IPS-18c (cell line): Measurements from ENCODE around the gene MED22.
"Not testable (repeated sequence)": the region's sequence is repeated elsewhere in the genome, so short reads cannot be mapped to it uniquely, and the experiment has no call there.

ENCODE experiments used
- H3K4me3 ChIP-seq: 2 replicates; pipeline ENCODE4 v1.7.0; 2013; ENCODE audit warnings: low read depth, mild to moderate bottlenecking, low read length, moderate library complexity; ENCODE audit not compliant: insufficient read depth
- H3K9me3 ChIP-seq: one replicate; pipeline ENCODE4 v1.6.1; 2013; ENCODE audit warnings: mild to moderate bottlenecking, low read length, moderate library complexity; ENCODE audit not compliant: control insufficient read depth, insufficient read depth

Gene MED22

GRCh38 chr9:133347985-133348717 is at the start of gene MED22, which contains the start of gene RPL7A:
TSS of gene MED22 (minus strand) at chr9:133348131. CDS start at chr9:133346662, 1,469 bp downstream.
TSS of gene RPL7A (plus strand) at chr9:133348218. CDS start at chr9:133348244, 26 bp downstream.
- Histone ChIP-seq H3K9me3 (peaks cover 2% of the 10 kb centered on the region), H3K4me3 (peak within 1 kb of the TSS; percentile 99)

- Histone ChIP-seq H3K9me3 (no peaks in the 10 kb centered on the region), H3K4me3 (no peak overlapping the region)
These were observed 49.4 kb upstream of the MED22 start for GRCh38 chr9:133397370-133397769.

DNA sequence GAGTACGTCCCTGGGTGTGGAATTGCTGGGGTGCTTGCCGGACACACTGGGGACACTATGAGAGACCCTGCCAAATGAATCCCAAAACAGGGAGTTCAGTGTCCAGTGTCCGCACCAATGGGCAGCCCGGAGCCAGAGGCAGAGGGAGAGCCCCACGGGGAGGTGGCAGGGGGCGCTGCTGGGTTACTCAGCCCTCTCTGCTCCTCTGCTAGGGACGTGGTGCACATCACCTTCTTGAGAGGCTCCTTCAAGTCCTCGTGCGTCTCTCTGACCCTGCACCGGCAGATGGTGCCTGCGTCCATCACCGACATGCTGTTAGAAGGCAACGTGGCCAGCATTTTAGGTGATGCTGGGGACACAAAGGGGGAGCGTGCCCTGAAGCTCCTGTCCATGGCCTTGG is 49.0 kb upstream of the MED22 start:
- Histone ChIP-seq H3K4me3 (no peak overlapping the region), H3K9me3 (no peaks in the 10 kb centered on the region)

- H3K9me3 ChIP-seq = peaks cover 5% of the 10 kb centered on the region
- no peak overlapping the region for H3K4me3 ChIP-seq
These were observed 46.8 kb upstream of the MED22 start for GRCh38 chr9:133394687-133395271.

GRCh38 chr9:133393399-133393798 is 45.5 kb upstream of the MED22 start:
- Histone ChIP-seq H3K4me3 (no peak overlapping the region), H3K9me3 (peaks cover 5% of the 10 kb centered on the region)

DNA sequence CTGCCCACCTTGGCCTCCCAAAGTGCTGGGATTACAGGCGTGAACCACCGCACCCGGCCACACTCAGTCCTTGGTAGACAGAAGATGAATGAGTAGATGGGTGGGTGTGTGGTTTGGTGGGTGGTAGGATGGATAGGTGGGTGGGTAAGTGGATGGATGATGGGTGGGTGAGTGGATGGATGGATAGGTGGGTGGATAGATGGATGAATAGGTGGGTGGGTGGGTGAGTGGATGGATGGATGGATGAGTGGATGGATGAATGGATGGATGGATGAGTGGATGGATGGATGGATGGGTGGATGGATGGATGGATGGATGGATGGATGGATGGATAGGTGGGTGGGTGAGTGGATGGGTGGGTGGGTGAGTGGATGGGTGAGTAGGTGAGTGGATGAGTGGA is 44.4 kb upstream of the MED22 start:
- H3K9me3 ChIP-seq, H3K4me3 ChIP-seq: not testable (repeated sequence)

GRCh38 chr9:133391449-133391848 is 43.5 kb upstream of the MED22 start:
- not testable (repeated sequence) for H3K9me3 ChIP-seq, H3K4me3 ChIP-seq

- Histone ChIP-seq H3K4me3 (no peak overlapping the region), H3K9me3 (peaks cover 5% of the 10 kb centered on the region)
These were observed 42.8 kb upstream of the MED22 start for GRCh38 chr9:133390713-133391112.

GRCh38 chr9:133389562-133389961 is 41.6 kb upstream of the MED22 start:
- Histone ChIP-seq H3K4me3 (no peak overlapping the region), H3K9me3 (peaks cover 5% of the 10 kb centered on the region)

GRCh38 chr9:133389025-133389557 is 41.2 kb upstream of the MED22 start:
- H3K9me3 ChIP-seq = peaks cover 5% of the 10 kb centered on the region
- H3K4me3 ChIP-seq = no peak overlapping the region

DNA sequence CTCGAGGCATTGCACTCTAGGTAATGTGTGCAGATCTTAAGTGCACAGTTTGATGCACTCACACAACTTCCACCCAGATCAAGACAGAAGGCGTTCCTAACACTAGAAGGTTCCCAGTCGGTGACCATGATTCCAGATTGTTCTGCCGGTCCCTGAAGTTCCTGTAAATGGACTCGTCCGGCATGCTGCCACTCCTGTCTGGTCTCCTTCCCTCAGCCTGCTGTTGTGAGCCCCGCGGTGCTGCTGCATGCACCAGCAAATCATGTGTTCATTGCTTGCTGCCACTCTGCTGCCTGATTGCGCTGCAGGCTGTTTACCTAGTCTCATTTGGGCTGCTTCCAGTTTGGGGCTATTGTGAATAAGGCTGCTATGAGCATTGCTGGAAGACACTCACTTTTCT is 39.7 kb upstream of the MED22 start:
- H3K4me3 ChIP-seq = no peak overlapping the region
- peaks cover 5% of the 10 kb centered on the region for H3K9me3 ChIP-seq

- peaks cover 3% of the 10 kb centered on the region for H3K9me3 ChIP-seq
- no peak overlapping the region for H3K4me3 ChIP-seq
These were observed 38.4 kb upstream of the MED22 start for GRCh38 chr9:133386338-133386737.

GRCh38 chr9:133385452-133385851 is 37.5 kb upstream of the MED22 start:
- Histone ChIP-seq H3K9me3 (no peaks in the 10 kb centered on the region), H3K4me3 (no peak overlapping the region)

GRCh38 chr9:133384736-133385321 is 36.9 kb upstream of the MED22 start:
- H3K9me3 ChIP-seq = no peaks in the 10 kb centered on the region

GRCh38 chr9:133383438-133383837 is 35.5 kb upstream of the MED22 start:
- H3K4me3 ChIP-seq = no peak overlapping the region
- no peaks in the 10 kb centered on the region for H3K9me3 ChIP-seq

More at GRCh38 chr9:133384736-133385321, 36.9 kb upstream of the MED22 start:
- no peak overlapping the region for H3K4me3 ChIP-seq

- no peaks in the 10 kb centered on the region for H3K9me3 ChIP-seq
- no peak overlapping the region for H3K4me3 ChIP-seq
These were observed 34.7 kb upstream of the MED22 start for GRCh38 chr9:133382507-133383141.

DNA sequence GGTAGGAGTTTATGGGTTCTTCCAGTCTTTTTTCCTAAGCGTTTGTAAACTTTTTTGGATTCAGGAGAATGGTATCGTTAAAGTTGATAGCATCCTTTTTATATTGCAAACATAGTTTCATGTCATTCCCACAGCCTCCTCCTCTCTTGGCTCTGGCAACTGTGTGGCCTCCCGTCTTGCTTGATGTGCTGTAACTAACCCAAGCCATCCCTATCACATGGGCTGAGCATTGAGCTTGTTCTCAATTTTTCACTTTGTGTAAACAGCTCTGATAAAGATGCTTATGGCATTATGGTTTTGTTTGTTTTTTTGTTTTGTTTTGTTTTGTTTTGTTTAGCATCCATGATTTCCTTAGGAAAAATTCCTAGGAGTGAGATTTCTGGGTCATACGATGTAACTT is 32.8 kb upstream of the MED22 start:
- Histone ChIP-seq H3K4me3 (no peak overlapping the region), H3K9me3 (no peaks in the 10 kb centered on the region)
